Common myeloid progenitor, CD34-positive (primary cell): Measurements from ENCODE around the gene SAG.

Experiments
- CTCF ChIA-PET: fragments of 350-600 bp; sonication (Branson Sonifier 250); formaldehyde crosslinking; loops from one replicate; lab custom pipeline; 2021; ENCODE audit warnings: antibody characterized with exemption; lab: Charles Lee
- POLR2A ChIA-PET: fragments of 350-600 bp; sonication (Branson Sonifier 250); formaldehyde crosslinking; loops from one replicate; lab custom pipeline; 2021; ENCODE audit warnings: antibody characterized with exemption; lab: Charles Lee
- DNase-seq, 3 donors: peaks; one replicate each; pipeline versions ENCODE4 v3.0.0 to v3.0.0-alpha.2; 2013
- H3K27ac ChIP-seq, 2 experiments: 1 replicate in 1 of 2; 2 replicates in 1 of 2; pipeline ENCODE4 v1.7.0; 2013; ENCODE audit warnings: inconsistent platforms in 2 of 2, low read length in 2 of 2, mild to moderate bottlenecking in 2 of 2, low read depth in 1 of 2, moderate library complexity in 1 of 2; ENCODE audit not compliant: severe bottlenecking in 2 of 2, insufficient read depth in 1 of 2, poor library complexity in 1 of 2
- H3K27me3 ChIP-seq, 5 experiments: replicated peaks in 2 of 5; 1 replicate in 3 of 5; 2 replicates in 2 of 5; pipeline versions ENCODE4 v1.6.1 to v1.7.0; 2013; ENCODE audit warnings: low read length in 4 of 5, mild to moderate bottlenecking in 2 of 5, moderate library complexity in 2 of 5, inconsistent platforms in 1 of 5; ENCODE audit not compliant: insufficient read depth in 5 of 5, control insufficient read depth in 4 of 5
- H3K36me3 ChIP-seq, 4 experiments: 1 replicate in 2 of 4; 2 replicates in 2 of 4; pipeline versions ENCODE4 v1.6.1 to v1.7.0; 2013; ENCODE audit warnings: low read length in 3 of 4, control low read depth in 1 of 4, mild to moderate bottlenecking in 1 of 4; ENCODE audit not compliant: control insufficient read depth in 4 of 4, insufficient read depth in 4 of 4
- H3K4me1 ChIP-seq, 4 experiments: 1 replicate in 3 of 4; 2 replicates in 1 of 4; pipeline versions ENCODE4 v1.6.1 to v1.7.1; 2013; ENCODE audit warnings: low read length in 3 of 4, mild to moderate bottlenecking in 3 of 4, control low read depth in 1 of 4, inconsistent platforms in 1 of 4, moderate library complexity in 1 of 4; ENCODE audit not compliant: control insufficient read depth in 4 of 4, insufficient read depth in 4 of 4; ENCODE audit errors: control extremely low read depth in 1 of 4
- H3K4me3 ChIP-seq, 7 experiments: 1 replicate in 4 of 7; 2 replicates in 3 of 7; pipeline versions ENCODE4 v1.5.1 to v1.7.0; 2013; ENCODE audit warnings: mild to moderate bottlenecking in 7 of 7, low read length in 6 of 7, moderate library complexity in 6 of 7, inconsistent platforms in 2 of 7, low read depth in 2 of 7, control low read depth in 1 of 7; ENCODE audit not compliant: insufficient read depth in 4 of 7, control insufficient read depth in 1 of 7; ENCODE audit errors: extremely low read depth in 1 of 7
- H3K9me3 ChIP-seq, 5 experiments: 1 replicate in 4 of 5; 2 replicates in 1 of 5; pipeline versions ENCODE4 v1.6.1 to v1.7.1; 2013; ENCODE audit warnings: low read length in 4 of 5, mild to moderate bottlenecking in 2 of 5, inconsistent platforms in 1 of 5, low read depth in 1 of 5, moderate library complexity in 1 of 5; ENCODE audit not compliant: control insufficient read depth in 4 of 5, insufficient read depth in 2 of 5; ENCODE audit errors: control extremely low read depth in 1 of 5
- whole genome bisulfite sequencing: methylation state at CpG from one replicate; pipeline ENCODE4 v1.1.5; 2013; ENCODE audit not compliant: insufficient coverage; 5-methylcytosine and 5-hydroxymethylcytosine counted together

The SAG gene

GRCh38 chr2:233273120-233273519, 34.5 kb upstream of the SAG start:
- 95% methylated on average over 6 of the region's 6 CpGs for WGBS
- no peaks in the 10 kb centered on the region for H3K27me3 ChIP-seq
- peaks cover 43 to 86% (median 61%) of the 10 kb centered on the region in 4 experiments for H3K36me3 ChIP-seq
- H3K27ac ChIP-seq: no peak overlapping the region
- no peaks in the 10 kb centered on the region for H3K9me3 ChIP-seq
- ChIA-PET POLR2A (no interaction called here), CTCF (no interaction called here)
- H3K4me3 ChIP-seq: no peak overlapping the region
- no peak for DNase-seq
- H3K4me1 ChIP-seq: peaks cover 0 to 11% (median 0%) of the 10 kb centered on the region in 4 experiments

GRCh38 chr2:233275223-233275622, 32.4 kb upstream of the SAG start:
- H3K9me3 ChIP-seq: no peaks in the 10 kb centered on the region
- no peak overlapping the region for H3K4me3 ChIP-seq
- WGBS: 98% methylated on average over 4 of the region's 4 CpGs
- POLR2A ChIA-PET: no interaction called here
- peaks cover 0 to 5% (median 0%) of the 10 kb centered on the region in 4 experiments for H3K4me1 ChIP-seq
- peaks cover 49 to 94% (median 69%) of the 10 kb centered on the region in 4 experiments for H3K36me3 ChIP-seq
- no peak overlapping the region for H3K27ac ChIP-seq
- H3K27me3 ChIP-seq: no peaks in the 10 kb centered on the region
- no peak for DNase-seq
- CTCF ChIA-PET: interaction anchor here (1.6 kb wide), 1 partner anchor 12 kb away, joined by 4 read pairs; no protein-coding TSS in a partner anchor

DNA sequence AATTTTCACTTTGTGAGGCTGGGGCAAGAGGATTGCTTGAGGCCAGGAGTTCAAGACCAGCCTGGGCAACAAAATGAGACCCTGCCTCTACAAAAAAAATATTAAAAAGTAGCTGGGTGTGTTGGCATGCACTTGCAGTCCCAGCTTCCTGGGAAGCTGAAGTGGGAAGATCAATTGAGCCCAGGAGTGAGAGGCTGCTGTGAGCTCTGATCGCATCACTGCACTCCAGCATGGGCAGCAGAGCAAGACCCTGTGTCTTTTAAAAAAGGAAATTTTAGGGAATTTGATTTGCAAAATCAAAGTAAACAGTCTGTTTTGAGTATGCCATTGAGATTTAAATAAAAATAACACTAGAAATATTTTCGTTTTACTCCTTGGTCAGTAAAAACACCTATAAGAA, 28.7 kb upstream of the SAG start:
- ChIA-PET POLR2A (no interaction called here), CTCF (interaction anchor here (0.6 to 2.5 kb wide), 3 partner anchors 11 to 406 kb away, joined by 3 to 9 read pairs (median 3); no protein-coding TSS in a partner anchor)
- Histone ChIP-seq H3K4me1 (no peaks in the 10 kb centered on the region), H3K27me3 (no peaks in the 10 kb centered on the region), H3K4me3 (no peak overlapping the region), H3K36me3 (peaks cover 36 to 85% (median 70%) of the 10 kb centered on the region in 4 experiments), H3K27ac (no peak overlapping the region), H3K9me3 (no peaks in the 10 kb centered on the region)
- WGBS: no CpG with 5 or more reads among the region's 2 CpGs
- DNase-seq: no peak

DNA sequence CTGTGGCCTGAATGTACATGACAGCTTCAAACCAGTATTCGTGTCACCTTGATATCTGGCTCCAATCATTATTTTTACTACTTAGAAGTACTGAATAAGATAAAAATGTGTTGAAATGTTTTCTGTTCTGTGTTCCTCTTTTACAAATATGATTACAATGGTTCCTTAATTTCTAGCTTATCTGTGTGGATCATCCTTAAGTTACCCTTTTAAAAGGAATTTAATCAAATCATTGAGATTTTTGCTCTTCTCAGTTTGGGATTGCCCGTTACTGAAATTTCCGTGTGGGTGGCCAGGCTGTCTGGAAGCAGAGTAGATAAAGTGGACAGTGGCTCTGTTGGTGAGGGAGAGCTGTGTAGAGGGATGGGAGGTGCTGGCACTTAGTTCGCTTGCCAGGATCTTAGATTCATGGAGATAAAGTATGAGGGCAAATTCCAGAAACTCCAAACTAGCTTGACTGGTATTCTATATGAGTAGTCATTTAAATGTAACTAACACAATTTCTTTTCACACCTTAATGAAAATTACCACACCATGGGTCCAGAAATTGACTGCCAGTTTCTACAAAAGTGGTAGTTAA, 27.4 kb upstream of the SAG start:
- Histone ChIP-seq H3K9me3 (no peaks in the 10 kb centered on the region), H3K4me3 (no peak overlapping the region), H3K36me3 (peaks cover 28 to 82% (median 63%) of the 10 kb centered on the region in 4 experiments), H3K27me3 (no peaks in the 10 kb centered on the region), H3K27ac (no peak overlapping the region), H3K4me1 (no peaks in the 10 kb centered on the region)
- CTCF ChIA-PET: interaction anchor here (1.2 kb wide), 1 partner anchor 9 kb away, joined by 3 read pairs; no protein-coding TSS in a partner anchor
- POLR2A ChIA-PET: no interaction called here
- DNase-seq: no peak
- WGBS: 100% methylated on average over 2 of the region's 4 CpGs

GRCh38 chr2:233281553-233281952, 26.1 kb upstream of the SAG start:
- 100% methylated on average over 2 of the region's 4 CpGs for WGBS
- Histone ChIP-seq H3K27me3 (no peaks in the 10 kb centered on the region), H3K4me1 (no peaks in the 10 kb centered on the region), H3K36me3 (peaks cover 26 to 82% (median 64%) of the 10 kb centered on the region in 4 experiments), H3K27ac (no peak overlapping the region), H3K9me3 (no peaks in the 10 kb centered on the region), H3K4me3 (no peak overlapping the region)
- ChIA-PET POLR2A (no interaction called here), CTCF (interaction anchor here (0.9 kb wide), 1 partner anchor 94 kb away, joined by 3 read pairs; no protein-coding TSS in a partner anchor)
- no peak for DNase-seq

GRCh38 chr2:233281992-233282603, 25.5 kb upstream of the SAG start:
- WGBS: 100% methylated on average over 4 of the region's 6 CpGs
- Histone ChIP-seq H3K36me3 (peaks cover 26 to 82% (median 66%) of the 10 kb centered on the region in 4 experiments), H3K27me3 (no peaks in the 10 kb centered on the region), H3K4me1 (no peaks in the 10 kb centered on the region), H3K9me3 (no peaks in the 10 kb centered on the region), H3K4me3 (no peak overlapping the region), H3K27ac (no peak overlapping the region)
- ChIA-PET POLR2A (no interaction called here), CTCF (interaction anchor here (0.6 kb wide), 1 partner anchor 10 kb away, joined by 3 read pairs; no protein-coding TSS in a partner anchor)
- DNase-seq: no peak

GRCh38 chr2:233285921-233286320, 21.7 kb upstream of the SAG start:
- POLR2A ChIA-PET: no interaction called here
- peaks cover 25 to 77% (median 64%) of the 10 kb centered on the region in 4 experiments for H3K36me3 ChIP-seq
- H3K4me3 ChIP-seq: no peak overlapping the region
- DNase-seq: no peak
- H3K27ac ChIP-seq: no peak overlapping the region
- 100% methylated on average over 5 of the region's 5 CpGs for WGBS
- CTCF ChIA-PET: no interaction called here
- H3K4me1 ChIP-seq: no peaks in the 10 kb centered on the region
- no peaks in the 10 kb centered on the region for H3K27me3 ChIP-seq
- no peaks in the 10 kb centered on the region for H3K9me3 ChIP-seq
